Parathyroid adenoma (tissue), 2 donors: Measurements from ENCODE around the gene UBE2Q1.
A peak's percentile ranks its signal among the peaks of the same experiment; 100 is the strongest.
"Not testable (repeated sequence)": the region's sequence is repeated elsewhere in the genome, so short reads cannot be mapped to it uniquely, and the experiment has no call there.

Experiments used
- H2AFZ ChIP-seq: fragments of 300-600 bp; sonication (generic); one replicate; pipeline ENCODE4 v1.7.0; 2017; ENCODE audit warnings: antibody characterized with exemption, mild to moderate bottlenecking
- H3K27ac ChIP-seq: fragments of 300-600 bp; sonication (generic); one replicate; pipeline ENCODE4 v1.7.0; 2017
- H3K27me3 ChIP-seq: fragments of 300-600 bp; sonication (generic); one replicate; pipeline ENCODE4 v1.7.0; 2017; ENCODE audit warnings: low read length; ENCODE audit not compliant: control insufficient read depth, insufficient read depth
- H3K36me3 ChIP-seq: fragments of 300-600 bp; sonication (generic); one replicate; pipeline ENCODE4 v1.7.0; 2017; ENCODE audit warnings: low read length; ENCODE audit not compliant: control insufficient read depth, insufficient read depth
- H3K4me1 ChIP-seq: fragments of 300-600 bp; sonication (generic); one replicate; pipeline ENCODE4 v1.7.0; 2017; ENCODE audit warnings: control low read depth
- H3K4me2 ChIP-seq: fragments of 300-600 bp; sonication (generic); one replicate; pipeline ENCODE4 v1.7.0; 2017; ENCODE audit warnings: low read length
- H3K4me3 ChIP-seq: fragments of 300-600 bp; sonication (generic); one replicate; pipeline ENCODE4 v1.7.0; 2017; ENCODE audit warnings: low read depth, low read length
- H3K79me2 ChIP-seq: fragments of 300-600 bp; sonication (generic); one replicate; pipeline ENCODE4 v1.7.0; 2017; ENCODE audit warnings: control low read depth
- H3K9ac ChIP-seq: fragments of 300-600 bp; sonication (generic); one replicate; pipeline ENCODE4 v1.7.0; 2017; ENCODE audit warnings: mild to moderate bottlenecking
- H3K9me3 ChIP-seq: fragments of 300-600 bp; sonication (generic); one replicate; pipeline ENCODE4 v1.7.0; 2017; ENCODE audit warnings: low read length; ENCODE audit not compliant: control insufficient read depth
- TF ChIP-seq, protein P1 (sequence below): fragments of 300-600 bp; sonication (generic); IDR thresholded peaks from one replicate; pipeline ENCODE4 v1.7.0; 2017; ENCODE audit warnings: antibody characterized with exemption, mild to moderate bottlenecking
- donor health status: primary hyperparathyroidism.

Gene UBE2Q1

DNA sequence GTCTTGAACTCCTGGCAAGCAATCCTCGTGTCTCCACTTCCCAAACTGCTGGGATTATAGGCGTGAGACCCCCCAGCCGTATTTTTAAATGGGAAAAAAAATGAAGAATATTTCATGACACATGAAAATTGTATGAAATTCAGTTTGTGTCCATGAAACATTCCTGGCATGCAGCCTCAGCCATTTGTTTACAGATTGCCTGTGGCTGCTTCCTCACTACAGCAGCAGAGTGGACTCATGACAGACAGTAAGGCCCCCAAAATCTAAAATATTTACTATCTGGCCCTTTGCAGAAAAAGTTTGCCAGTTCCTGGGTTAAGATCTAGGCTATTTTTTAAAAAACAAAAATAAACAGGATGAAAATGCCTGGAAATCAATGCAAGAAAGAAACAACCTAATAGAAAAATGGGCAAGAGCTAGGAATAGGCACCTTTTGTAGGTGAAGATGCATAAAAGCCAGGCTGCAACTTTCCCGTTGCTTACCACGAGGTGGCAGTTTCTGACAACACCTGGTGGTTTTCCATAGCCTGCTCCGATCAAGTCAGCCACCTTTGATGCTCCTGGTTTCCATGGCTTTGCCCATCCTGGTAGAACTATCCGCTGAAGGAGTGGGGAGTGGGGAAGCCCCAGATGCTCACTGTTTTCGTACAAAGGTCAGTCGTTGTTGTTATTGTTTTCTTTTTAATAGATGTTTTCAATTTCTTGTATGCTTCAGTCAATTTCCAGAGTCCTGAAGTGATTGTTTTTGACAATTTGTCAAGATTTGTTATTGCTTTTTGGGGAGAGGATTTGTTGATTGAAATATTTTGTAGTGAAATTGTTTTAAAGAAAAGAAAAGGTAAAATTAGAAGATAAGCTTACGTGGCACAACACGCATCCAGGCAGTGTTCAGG is 24.3 kb downstream of the UBE2Q1 start:
- no peaks in the 10 kb centered on the region for H3K36me3 ChIP-seq
- no peak overlapping the region for H3K4me3 ChIP-seq
- TF ChIP-seq, protein P1, sequence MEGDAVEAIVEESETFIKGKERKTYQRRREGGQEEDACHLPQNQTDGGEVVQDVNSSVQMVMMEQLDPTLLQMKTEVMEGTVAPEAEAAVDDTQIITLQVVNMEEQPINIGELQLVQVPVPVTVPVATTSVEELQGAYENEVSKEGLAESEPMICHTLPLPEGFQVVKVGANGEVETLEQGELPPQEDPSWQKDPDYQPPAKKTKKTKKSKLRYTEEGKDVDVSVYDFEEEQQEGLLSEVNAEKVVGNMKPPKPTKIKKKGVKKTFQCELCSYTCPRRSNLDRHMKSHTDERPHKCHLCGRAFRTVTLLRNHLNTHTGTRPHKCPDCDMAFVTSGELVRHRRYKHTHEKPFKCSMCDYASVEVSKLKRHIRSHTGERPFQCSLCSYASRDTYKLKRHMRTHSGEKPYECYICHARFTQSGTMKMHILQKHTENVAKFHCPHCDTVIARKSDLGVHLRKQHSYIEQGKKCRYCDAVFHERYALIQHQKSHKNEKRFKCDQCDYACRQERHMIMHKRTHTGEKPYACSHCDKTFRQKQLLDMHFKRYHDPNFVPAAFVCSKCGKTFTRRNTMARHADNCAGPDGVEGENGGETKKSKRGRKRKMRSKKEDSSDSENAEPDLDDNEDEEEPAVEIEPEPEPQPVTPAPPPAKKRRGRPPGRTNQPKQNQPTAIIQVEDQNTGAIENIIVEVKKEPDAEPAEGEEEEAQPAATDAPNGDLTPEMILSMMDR: peak; percentile 32
- no peak overlapping the region for H2AFZ ChIP-seq
- H3K9ac ChIP-seq: no peak overlapping the region
- no peak overlapping the region for H3K27ac ChIP-seq
- H3K27me3 ChIP-seq: no peaks in the 10 kb centered on the region
- H3K79me2 ChIP-seq: no peaks in the 10 kb centered on the region
- no peaks in the 10 kb centered on the region for H3K4me1 ChIP-seq
- no peaks in the 10 kb centered on the region for H3K9me3 ChIP-seq
- H3K4me2 ChIP-seq: no peak overlapping the region

DNA sequence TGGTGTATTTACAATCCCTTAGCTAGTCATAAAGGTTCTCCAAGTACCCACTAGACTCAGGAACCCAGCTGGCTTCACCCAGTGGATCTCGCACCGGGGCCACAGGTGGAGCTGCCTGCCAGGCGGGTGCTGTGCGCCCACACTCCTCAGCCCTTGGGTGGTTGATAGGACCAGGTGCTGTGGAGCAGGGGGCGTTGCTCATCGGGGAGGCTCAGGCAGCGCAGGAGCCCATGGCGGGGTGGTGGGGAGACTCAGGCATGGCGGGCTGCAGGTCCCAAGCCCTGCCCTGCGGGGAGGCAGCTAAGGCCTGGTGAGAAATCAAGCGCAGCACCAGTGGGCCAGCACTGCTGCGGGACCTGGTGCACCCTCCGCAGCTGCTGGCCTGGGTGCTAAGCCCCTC is 26.5 kb downstream of the UBE2Q1 start:
- H3K79me2 ChIP-seq, H3K27me3 ChIP-seq, H3K27ac ChIP-seq, H3K9me3 ChIP-seq, H3K36me3 ChIP-seq, H3K4me1 ChIP-seq, H3K4me3 ChIP-seq, H3K9ac ChIP-seq, H2AFZ ChIP-seq, H3K4me2 ChIP-seq: not testable (repeated sequence)

DNA sequence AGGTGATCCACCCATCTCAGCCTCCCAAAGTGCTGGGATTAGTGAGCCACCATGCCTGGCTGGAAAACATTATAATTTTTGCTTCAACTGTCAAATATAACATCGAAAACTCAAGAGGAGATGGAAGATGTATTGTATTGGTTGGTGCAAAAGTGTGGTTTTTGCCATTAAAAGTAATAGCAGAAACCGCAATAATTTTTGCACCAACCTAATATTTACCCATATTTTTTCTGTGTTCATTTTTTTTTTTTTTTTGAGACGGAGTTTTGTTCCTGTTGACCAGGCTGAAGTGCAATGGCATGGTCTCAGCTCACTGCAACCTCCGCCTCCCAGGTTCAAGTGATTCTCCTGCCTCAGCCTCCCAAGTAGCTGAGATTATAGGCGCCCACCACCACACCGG is 29.2 kb downstream of the UBE2Q1 start:
- TF ChIP-seq, protein P1: no peak
- H3K27ac ChIP-seq: no peak overlapping the region
- no peak overlapping the region for H2AFZ ChIP-seq
- H3K9ac ChIP-seq: no peak overlapping the region
- no peaks in the 10 kb centered on the region for H3K4me1 ChIP-seq
- H3K79me2 ChIP-seq: no peaks in the 10 kb centered on the region
- no peak overlapping the region for H3K4me3 ChIP-seq
- H3K9me3 ChIP-seq: no peaks in the 10 kb centered on the region
- no peak overlapping the region for H3K4me2 ChIP-seq
- no peaks in the 10 kb centered on the region for H3K27me3 ChIP-seq
- H3K36me3 ChIP-seq: no peaks in the 10 kb centered on the region

DNA sequence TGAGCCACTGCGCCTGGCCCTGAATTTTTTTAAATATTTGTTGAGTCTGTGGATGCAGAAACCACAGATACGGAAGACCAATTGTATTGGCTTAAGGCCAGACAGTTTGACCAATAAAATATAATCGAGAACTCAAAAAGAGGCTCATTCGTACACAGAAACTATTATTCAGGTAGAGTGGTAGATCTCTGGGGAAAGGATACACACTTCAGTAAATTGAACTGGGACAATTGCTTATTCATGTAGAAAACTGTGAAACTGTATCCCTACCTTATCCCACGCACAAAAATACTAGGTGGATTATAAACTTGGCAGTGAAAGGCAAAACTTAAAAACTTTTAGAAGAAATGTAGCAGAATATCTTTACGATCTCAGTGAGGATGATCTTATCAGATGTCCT is 31.3 kb downstream of the UBE2Q1 start:
- H3K9me3 ChIP-seq: no peaks in the 10 kb centered on the region
- H3K4me1 ChIP-seq: no peaks in the 10 kb centered on the region
- TF ChIP-seq, protein P1: no peak
- no peak overlapping the region for H3K27ac ChIP-seq
- H3K4me2 ChIP-seq: no peak overlapping the region
- H2AFZ ChIP-seq: no peak overlapping the region
- H3K4me3 ChIP-seq: no peak overlapping the region
- H3K79me2 ChIP-seq: no peaks in the 10 kb centered on the region
- no peaks in the 10 kb centered on the region for H3K36me3 ChIP-seq
- no peak overlapping the region for H3K9ac ChIP-seq
- no peaks in the 10 kb centered on the region for H3K27me3 ChIP-seq

DNA sequence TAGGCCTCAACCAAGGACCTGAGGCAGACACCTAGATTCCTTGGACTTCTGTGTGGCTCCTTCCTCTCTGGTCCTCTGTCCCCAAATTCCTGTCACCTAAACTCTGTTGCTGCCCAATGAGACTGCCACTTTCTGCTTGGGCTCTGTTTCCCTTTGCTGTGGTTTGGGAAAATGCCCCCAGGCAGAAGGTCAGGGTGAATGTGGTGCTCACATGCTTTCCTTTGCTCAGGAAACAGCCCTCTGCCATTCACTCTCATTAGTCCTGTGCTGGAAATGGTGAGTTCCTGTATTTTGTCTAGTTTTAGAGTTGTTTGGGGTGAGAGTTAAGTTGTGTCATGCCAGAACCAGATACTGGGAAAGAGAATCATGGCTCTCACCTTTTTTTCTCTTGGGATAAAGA is 33.6 kb downstream of the UBE2Q1 start:
- no peak overlapping the region for H2AFZ ChIP-seq
- H3K36me3 ChIP-seq: no peaks in the 10 kb centered on the region
- H3K9me3 ChIP-seq: no peaks in the 10 kb centered on the region
- H3K27ac ChIP-seq: no peak overlapping the region
- no peaks in the 10 kb centered on the region for H3K79me2 ChIP-seq
- no peak overlapping the region for H3K9ac ChIP-seq
- no peak overlapping the region for H3K4me3 ChIP-seq
- no peaks in the 10 kb centered on the region for H3K4me1 ChIP-seq
- no peak overlapping the region for H3K4me2 ChIP-seq
- TF ChIP-seq, protein P1: no peak
- H3K27me3 ChIP-seq: no peaks in the 10 kb centered on the region
